ENCODE data around the gene MYO5C.

GRCh38 chr15:52343831-52344230, 48.2 kb upstream of the MYO5C start:
- no peak for TF ChIP-seq CHD1 (IDR thresholded peaks at IDR 0.05; ENCODE audit: low read depth, low read length)
- no peak for TF ChIP-seq CREB1 (IDR thresholded peaks at IDR 0.05)
- TF ChIP-seq TEAD4 (IDR thresholded peaks at IDR 0.05; ENCODE audit: low read depth, low read length), result no peak
- no peak for TF ChIP-seq RAD21 (IDR thresholded peaks at IDR 0.05 in 1 of 2, conservative IDR thresholded peaks at IDR 0.05 in 1 of 2; ENCODE audit: low read depth in 2 of 2, low read length in 2 of 2)
- no peak for TF ChIP-seq POLR2AphosphoS5 (IDR thresholded peaks at IDR 0.05; ENCODE audit: low read depth, low read length)
- no peak for TF ChIP-seq RXRA (IDR thresholded peaks at IDR 0.05; ENCODE audit: insufficient read depth, low read depth, low read length)

Data from H1 (cell line).